HepG2 (cell line): Measurements from ENCODE around the gene FBF1. TPM values are rescaled to one million over a fixed set of nuclear protein-coding genes. Genes with fewer than 3 reads are reported as not detected.

Experiments used
- AGO1 ChIP-seq: fragments of 200-400 bp; formaldehyde crosslinking; IDR thresholded peaks from 2 replicates; pipeline ENCODE4 v1.6.1; 2017; ENCODE audit warnings: mild to moderate bottlenecking, low read depth, low read length, moderate library complexity; ENCODE audit not compliant: poor library complexity, severe bottlenecking
- ATRX ChIP-seq: sonication (generic); formaldehyde crosslinking; IDR thresholded peaks from 2 replicates; pipeline ENCODE4 v1.4.0; 2020; ENCODE audit warnings: missing genetic modification reagents, borderline replicate concordance
- DMAP1 ChIP-seq: IDR thresholded peaks from 2 replicates; pipeline ENCODE4 v1.6.1; 2016
- ELF4 ChIP-seq: sonication (generic); formaldehyde crosslinking; IDR thresholded peaks from 2 replicates; pipeline ENCODE4 v1.5.0; 2020; ENCODE audit warnings: missing genetic modification reagents, mild to moderate bottlenecking, moderate library complexity, borderline replicate concordance
- ETV5 ChIP-seq: IDR thresholded peaks from 2 replicates; pipeline ENCODE4 v1.6.1; 2018; ENCODE audit warnings: missing biosample characterization, missing genetic modification reagents, inconsistent platforms, borderline replicate concordance
- ISL2 ChIP-seq: sonication (generic); formaldehyde crosslinking; IDR thresholded peaks from 2 replicates; pipeline ENCODE4 v1.5.0; 2020; ENCODE audit warnings: missing genetic modification reagents
- KDM6A ChIP-seq: IDR thresholded peaks from 2 replicates; pipeline ENCODE4 v1.6.1; 2016; ENCODE audit warnings: low read depth
- PTBP1 ChIP-seq: fragments of 200-400 bp; formaldehyde crosslinking; IDR thresholded peaks from 2 replicates; pipeline ENCODE4 v1.6.1; 2018; ENCODE audit warnings: low read length, low read depth; ENCODE audit not compliant: poor library complexity, severe bottlenecking
- SP2 ChIP-seq: sonication (generic); formaldehyde crosslinking; IDR thresholded peaks from 2 replicates; pipeline ENCODE4 v1.5.1; 2020; ENCODE audit warnings: mild to moderate bottlenecking, missing genetic modification reagents
- SUZ12 ChIP-seq: fragments of 150-350 bp; IDR thresholded peaks from 2 replicates; pipeline ENCODE4 v1.6.1; 2014; ENCODE audit warnings: low read depth, low read length
- YEATS2 ChIP-seq: sonication (generic); formaldehyde crosslinking; IDR thresholded peaks from 2 replicates; pipeline ENCODE4 v1.4.0; 2020; ENCODE audit warnings: missing genetic modification reagents, borderline replicate concordance
- ZIK1 ChIP-seq: sonication (generic); formaldehyde crosslinking; IDR thresholded peaks from 2 replicates; pipeline ENCODE4 v1.5.0; 2020; ENCODE audit warnings: mild to moderate bottlenecking, low read depth, missing genetic modification reagents, borderline replicate concordance
- ZNF556 ChIP-seq: sonication (generic); formaldehyde crosslinking; IDR thresholded peaks from 2 replicates; pipeline ENCODE4 v1.4.0; 2020; ENCODE audit warnings: mild to moderate bottlenecking, missing genetic modification reagents, borderline replicate concordance
- ZNF724P ChIP-seq: sonication (generic); formaldehyde crosslinking; IDR thresholded peaks from 2 replicates; pipeline ENCODE4 v1.8.0; 2022; ENCODE audit warnings: missing genetic modification reagents, borderline replicate concordance
- ZSCAN31 ChIP-seq: sonication (generic); formaldehyde crosslinking; IDR thresholded peaks from 2 replicates; pipeline ENCODE4 v1.5.0; 2020; ENCODE audit warnings: low read depth, mild to moderate bottlenecking, missing genetic modification reagents
- polyA plus RNA-seq, 8 experiments: library from polyadenylated mRNA; depleted of rRNA in 3 of 8; stranded (reverse) in 7 of 8; unstranded in 1 of 8; fragments of >200 nt; fragmentation: Illumina TruSeq in 4 of 8; extraction: Trizol in 4 of 8; gene quantifications; 2 replicates each; pipeline versions ENCODE4 v1.2.1 to v1.2.3, GENCODE V29; 2011 to 2016; ENCODE audit warnings: low read depth in 4 of 8, missing spikeins in 1 of 8, mixed read lengths in 1 of 8; ENCODE audit not compliant: insufficient read depth in 1 of 8
- total RNA-seq, 5 experiments: library from RNA; depleted of rRNA; stranded (reverse); fragments of >200 nt; fragmentation: Illumina TruSeq; extraction: Trizol; gene quantifications; 2 replicates each; pipeline ENCODE4 v1.2.3, GENCODE V29; 2016; ENCODE audit warnings: low read depth in 1 of 5
- TF ChIP-seq, protein P1 (sequence below): sonication (generic); formaldehyde crosslinking; IDR thresholded peaks from 2 replicates; pipeline ENCODE4 v1.5.0; 2020; ENCODE audit warnings: missing genetic modification reagents
- TF ChIP-seq, protein P2 (sequence below), 2 experiments: fragments of 450-650 bp in 1 of 2; sonication (generic) in 1 of 2; formaldehyde crosslinking in 1 of 2; IDR thresholded peaks; 2 replicates each; pipeline versions ENCODE4 v1.6.1 to v1.8.0; 2016 to 2022; ENCODE audit warnings: antibody characterized with exemption in 1 of 2, mild to moderate bottlenecking in 1 of 2, missing genetic modification reagents in 1 of 2

Gene FBF1
- total and polyA plus RNA-seq, 2 of the 13 experiments (the other 11 are each of a cell fraction or from before 2014, with no cell fraction given) = 2.4 to 8.1 TPM

- TF ChIP-seq SP2 (CRISPR knock-in tag) (no peak), ETV5 (peak; percentile 91), ZSCAN31 (peak; percentile 99), ZIK1 (0 out of 2 replicates have a peak, but pooled peaks have one; percentile 35), PTBP1 (no peak), KDM6A (CRISPR knock-in tag) (peak; percentile 68), ELF4 (no peak), ISL2 (peak; percentile 92), YEATS2 (CRISPR knock-in tag) (peak; percentile 60; the same call in 1 of the 2 replicates), SUZ12 (no peak), ATRX (no peak), AGO1 (peak; percentile 94), ZNF556 (CRISPR knock-in tag) (peak; percentile 62), DMAP1 (CRISPR knock-in tag) (peak; percentile 91), ZNF724P (CRISPR knock-in tag) (no peak)
- TF ChIP-seq, protein P1, sequence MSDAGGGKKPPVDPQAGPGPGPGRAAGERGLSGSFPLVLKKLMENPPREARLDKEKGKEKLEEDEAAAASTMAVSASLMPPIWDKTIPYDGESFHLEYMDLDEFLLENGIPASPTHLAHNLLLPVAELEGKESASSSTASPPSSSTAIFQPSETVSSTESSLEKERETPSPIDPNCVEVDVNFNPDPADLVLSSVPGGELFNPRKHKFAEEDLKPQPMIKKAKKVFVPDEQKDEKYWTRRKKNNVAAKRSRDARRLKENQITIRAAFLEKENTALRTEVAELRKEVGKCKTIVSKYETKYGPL (CRISPR knock-in tag) = peak; percentile 57; the same call in 1 of the 2 replicates
- TF ChIP-seq, protein P2, sequence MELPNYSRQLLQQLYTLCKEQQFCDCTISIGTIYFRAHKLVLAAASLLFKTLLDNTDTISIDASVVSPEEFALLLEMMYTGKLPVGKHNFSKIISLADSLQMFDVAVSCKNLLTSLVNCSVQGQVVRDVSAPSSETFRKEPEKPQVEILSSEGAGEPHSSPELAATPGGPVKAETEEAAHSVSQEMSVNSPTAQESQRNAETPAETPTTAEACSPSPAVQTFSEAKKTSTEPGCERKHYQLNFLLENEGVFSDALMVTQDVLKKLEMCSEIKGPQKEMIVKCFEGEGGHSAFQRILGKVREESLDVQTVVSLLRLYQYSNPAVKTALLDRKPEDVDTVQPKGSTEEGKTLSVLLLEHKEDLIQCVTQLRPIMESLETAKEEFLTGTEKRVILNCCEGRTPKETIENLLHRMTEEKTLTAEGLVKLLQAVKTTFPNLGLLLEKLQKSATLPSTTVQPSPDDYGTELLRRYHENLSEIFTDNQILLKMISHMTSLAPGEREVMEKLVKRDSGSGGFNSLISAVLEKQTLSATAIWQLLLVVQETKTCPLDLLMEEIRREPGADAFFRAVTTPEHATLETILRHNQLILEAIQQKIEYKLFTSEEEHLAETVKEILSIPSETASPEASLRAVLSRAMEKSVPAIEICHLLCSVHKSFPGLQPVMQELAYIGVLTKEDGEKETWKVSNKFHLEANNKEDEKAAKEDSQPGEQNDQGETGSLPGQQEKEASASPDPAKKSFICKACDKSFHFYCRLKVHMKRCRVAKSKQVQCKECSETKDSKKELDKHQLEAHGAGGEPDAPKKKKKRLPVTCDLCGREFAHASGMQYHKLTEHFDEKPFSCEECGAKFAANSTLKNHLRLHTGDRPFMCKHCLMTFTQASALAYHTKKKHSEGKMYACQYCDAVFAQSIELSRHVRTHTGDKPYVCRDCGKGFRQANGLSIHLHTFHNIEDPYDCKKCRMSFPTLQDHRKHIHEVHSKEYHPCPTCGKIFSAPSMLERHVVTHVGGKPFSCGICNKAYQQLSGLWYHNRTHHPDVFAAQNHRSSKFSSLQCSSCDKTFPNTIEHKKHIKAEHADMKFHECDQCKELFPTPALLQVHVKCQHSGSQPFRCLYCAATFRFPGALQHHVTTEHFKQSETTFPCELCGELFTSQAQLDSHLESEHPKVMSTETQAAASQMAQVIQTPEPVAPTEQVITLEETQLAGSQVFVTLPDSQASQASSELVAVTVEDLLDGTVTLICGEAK (IDR thresholded peaks at IDR 0.05) = no peak
- TF ChIP-seq, protein P2 (CRISPR knock-in tag; IDR thresholded peaks at IDR 0.05) = 0 out of 2 replicates have a peak, but pooled peaks have one; percentile 53
Measured at GRCh38 chr17:75872434-75873351, 68.1 kb downstream of the FBF1 start (continued).
